Activated CD4-positive, alpha-beta T cell treated with anti-CD3 and anti-CD28 coated beads for 36 hours (primary cell): Measurements from ENCODE around the gene C1orf226. TPM values are rescaled to one million over a fixed set of nuclear protein-coding genes. Genes with fewer than 3 reads are reported as not detected.

Experiments used
- ATAC-seq: fragments of 200-7000 bp; cut with Tn5 transposase; one replicate; pipeline ENCODE4 v1.10.0; 2021; ENCODE audit warnings: mild to moderate bottlenecking, moderate library complexity
- CTCF ChIA-PET: fragments of 350-600 bp; sonication (Branson Sonifier 250); formaldehyde crosslinking; loops from one replicate; lab custom pipeline; 2021; ENCODE audit warnings: antibody characterized with exemption; lab: Charles Lee
- POLR2A ChIA-PET: fragments of 350-600 bp; sonication (Branson Sonifier 250); formaldehyde crosslinking; loops from one replicate; lab custom pipeline; 2021; ENCODE audit warnings: antibody characterized with exemption, inconsistent platforms; lab: Charles Lee
- DNase-seq: peaks from one replicate; pipeline ENCODE4 v3.0.0-alpha.2; 2020
- H3K27ac Mint-ChIP-seq: one replicate; pipeline ENCODE4 v1.8.0; 2021; ENCODE audit warnings: mixed read lengths
- H3K27me3 Mint-ChIP-seq: one replicate; pipeline ENCODE4 v1.8.0; 2021; ENCODE audit warnings: mixed read lengths
- H3K36me3 Mint-ChIP-seq: one replicate; pipeline ENCODE4 v1.8.0; 2021; ENCODE audit warnings: low read depth, mixed read lengths
- H3K4me1 Mint-ChIP-seq: one replicate; pipeline ENCODE4 v1.8.0; 2021; ENCODE audit warnings: mixed read lengths
- H3K4me3 Mint-ChIP-seq: one replicate; pipeline ENCODE4 v1.8.0; 2021; ENCODE audit warnings: mild to moderate bottlenecking, moderate library complexity, mixed read lengths
- H3K9me3 Mint-ChIP-seq: one replicate; pipeline ENCODE4 v1.8.0; 2021; ENCODE audit warnings: low read depth, mixed read lengths
- intact Hi-C, 2 experiments: fragments of 100-400 bp; cut with DNase I in 1 of 2; cut with micrococcal nuclease in 1 of 2; formaldehyde crosslinking; loops; one replicate each; pipeline versions ENCODE4 v1.14.2 to v1.15.1; 2022 to 2024; cut with DNase I, micrococcal nuclease
- total RNA-seq, 2 experiments: library from RNA; stranded (reverse); gene quantifications; one replicate each; pipeline ENCODE4 v1.2.3, GENCODE V29; 2021

Gene C1orf226
- total RNA-seq, 2 experiments from 2014 or later = 0.16 TPM

GRCh38 chr1:162366671-162367070 lies 14.9 kb upstream of the C1orf226 start:
- no peaks in the 10 kb centered on the region for H3K27me3 Mint-ChIP-seq
- CTCF ChIA-PET = interaction anchor here (0.9 to 1.4 kb wide), 3 partner anchors 9 to 111 kb away, joined by 3 to 6 read pairs (median 4); no protein-coding TSS in a partner anchor
- intact Hi-C loops = no loop called here

GRCh38 chr1:162367073-162367472 lies 14.5 kb upstream of the C1orf226 start:
- DNase-seq (no peak), ATAC-seq (no peak)
- H3K27ac Mint-ChIP-seq = no peak overlapping the region
- no peaks in the 10 kb centered on the region for H3K4me1 Mint-ChIP-seq
- no peaks in the 10 kb centered on the region for H3K36me3 Mint-ChIP-seq
- H3K9me3 Mint-ChIP-seq = no peaks in the 10 kb centered on the region
- intact Hi-C loops = no loop called here
- POLR2A ChIA-PET = no interaction called here
- H3K4me3 Mint-ChIP-seq = no peak overlapping the region
- CTCF ChIA-PET = interaction anchor here (0.5 to 1.4 kb wide), 2 partner anchors 25 to 63 kb away, joined by 3 to 4 read pairs; no protein-coding TSS in a partner anchor
- H3K27me3 Mint-ChIP-seq = no peaks in the 10 kb centered on the region

More at GRCh38 chr1:162366671-162367070, 14.9 kb upstream of the C1orf226 start:
- no peaks in the 10 kb centered on the region for H3K9me3 Mint-ChIP-seq
- ATAC-seq (no peak), DNase-seq (no peak)
- H3K27ac Mint-ChIP-seq = no peak overlapping the region
- no peaks in the 10 kb centered on the region for H3K4me1 Mint-ChIP-seq
- H3K4me3 Mint-ChIP-seq = no peak overlapping the region
- POLR2A ChIA-PET = no interaction called here
- H3K36me3 Mint-ChIP-seq = no peaks in the 10 kb centered on the region

- DNase-seq = no peak
- no peak overlapping the region for H3K4me3 Mint-ChIP-seq
- H3K4me1 Mint-ChIP-seq = no peaks in the 10 kb centered on the region
- POLR2A ChIA-PET = no interaction called here
- H3K36me3 Mint-ChIP-seq = no peaks in the 10 kb centered on the region
- no peak overlapping the region for H3K27ac Mint-ChIP-seq
- no peaks in the 10 kb centered on the region for H3K27me3 Mint-ChIP-seq
- ATAC-seq = no peak
- no peaks in the 10 kb centered on the region for H3K9me3 Mint-ChIP-seq
- intact Hi-C loops = no loop called here
- CTCF ChIA-PET = no interaction called here
These were observed 13.8 kb upstream of the C1orf226 start for GRCh38 chr1:162367772-162368171.

DNA sequence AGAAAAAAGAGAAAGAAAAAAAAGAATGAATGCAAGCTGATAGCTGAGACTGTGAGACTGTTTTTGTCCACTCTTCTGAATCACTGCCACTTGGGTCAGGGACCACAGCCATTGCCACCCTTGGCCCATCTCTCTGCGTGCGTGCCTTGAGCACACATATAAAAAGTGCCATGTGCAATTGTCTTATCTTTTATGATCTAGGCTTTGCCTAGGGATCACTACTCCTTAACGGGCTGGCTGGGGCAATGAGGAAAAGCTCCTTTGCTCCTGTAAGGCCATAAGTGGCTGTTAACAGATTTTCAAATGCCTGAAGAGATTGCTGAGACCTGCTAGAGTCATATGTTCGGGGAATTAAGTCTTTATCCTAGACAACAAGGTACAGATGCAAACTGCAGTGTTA lies 13.1 kb upstream of the C1orf226 start:
- H3K4me3 Mint-ChIP-seq = no peak overlapping the region

DNA sequence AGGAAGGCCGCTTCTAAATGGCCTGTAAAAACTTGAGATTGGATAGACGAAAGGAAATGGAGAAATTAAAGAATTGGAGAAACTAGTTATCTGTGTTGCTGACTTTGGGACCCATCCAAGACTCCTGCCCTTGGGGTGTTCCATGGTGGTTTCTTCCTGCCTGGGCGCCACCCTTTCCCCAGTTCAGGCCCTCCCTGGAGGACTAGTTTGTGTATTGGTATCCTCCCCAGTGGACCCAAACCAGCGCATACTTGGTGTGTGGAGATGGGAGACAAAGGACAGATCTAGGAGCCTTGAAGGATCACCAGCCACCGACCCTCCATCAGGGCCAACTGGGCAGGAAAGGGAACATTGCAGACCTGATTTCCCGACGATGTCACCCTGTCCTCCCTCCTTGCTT lies 12.0 kb upstream of the C1orf226 start:
- DNase-seq = no peak
- H3K27me3 Mint-ChIP-seq = no peaks in the 10 kb centered on the region
- ChIA-PET CTCF (no interaction called here), POLR2A (no interaction called here)
- H3K4me3 Mint-ChIP-seq = no peak overlapping the region
- no peak overlapping the region for H3K27ac Mint-ChIP-seq
- ATAC-seq = no peak
- H3K36me3 Mint-ChIP-seq = no peaks in the 10 kb centered on the region
- intact Hi-C loops = no loop called here
- no peaks in the 10 kb centered on the region for H3K9me3 Mint-ChIP-seq
- no peaks in the 10 kb centered on the region for H3K4me1 Mint-ChIP-seq

More for the DNA sequence above, 13.1 kb upstream of the C1orf226 start:
- intact Hi-C loops = no loop called here
- ChIA-PET CTCF (no interaction called here), POLR2A (interaction anchor here (0.7 kb wide), 1 partner anchor 331 kb away, joined by 3 read pairs; no protein-coding TSS in a partner anchor)
- Mint-ChIP-seq H3K27ac (no peak overlapping the region), H3K36me3 (no peaks in the 10 kb centered on the region), H3K9me3 (no peaks in the 10 kb centered on the region), H3K4me1 (no peaks in the 10 kb centered on the region), H3K27me3 (no peaks in the 10 kb centered on the region)
- ATAC-seq (no peak), DNase-seq (no peak)

- no peak overlapping the region for H3K4me3 Mint-ChIP-seq
- intact Hi-C loops = no loop called here
- ChIA-PET POLR2A (no interaction called here), CTCF (no interaction called here)
- no peak for ATAC-seq
- H3K4me1 Mint-ChIP-seq = no peaks in the 10 kb centered on the region
- no peaks in the 10 kb centered on the region for H3K9me3 Mint-ChIP-seq
- H3K27ac Mint-ChIP-seq = no peak overlapping the region
- no peaks in the 10 kb centered on the region for H3K27me3 Mint-ChIP-seq
- no peak for DNase-seq
- H3K36me3 Mint-ChIP-seq = no peaks in the 10 kb centered on the region
These were observed 11.4 kb upstream of the C1orf226 start for GRCh38 chr1:162370161-162370560.

GRCh38 chr1:162370721-162371120 lies 10.8 kb upstream of the C1orf226 start:
- no peak overlapping the region for H3K4me3 Mint-ChIP-seq
- no peaks in the 10 kb centered on the region for H3K9me3 Mint-ChIP-seq
- ChIA-PET POLR2A (no interaction called here), CTCF (interaction anchor here (0.8 kb wide), 1 partner anchor 20 kb away, joined by 4 read pairs; no protein-coding TSS in a partner anchor)
- intact Hi-C loops = no loop called here
- DNase-seq = no peak
- no peak overlapping the region for H3K27ac Mint-ChIP-seq
- no peaks in the 10 kb centered on the region for H3K36me3 Mint-ChIP-seq
- no peak for ATAC-seq
- H3K27me3 Mint-ChIP-seq = no peaks in the 10 kb centered on the region
- no peaks in the 10 kb centered on the region for H3K4me1 Mint-ChIP-seq

- H3K4me3 Mint-ChIP-seq = no peak overlapping the region
- H3K9me3 Mint-ChIP-seq = no peaks in the 10 kb centered on the region
- no peak for ATAC-seq
- DNase-seq = no peak
- no peaks in the 10 kb centered on the region for H3K36me3 Mint-ChIP-seq
- intact Hi-C loops = no loop called here
- POLR2A ChIA-PET = no interaction called here
- no peaks in the 10 kb centered on the region for H3K27me3 Mint-ChIP-seq
- H3K27ac Mint-ChIP-seq = no peak overlapping the region
- CTCF ChIA-PET = interaction anchor here (0.7 to 1.1 kb wide), 3 partner anchors 19 to 118 kb away, joined by 3 to 4 read pairs (median 4); no protein-coding TSS in a partner anchor
- H3K4me1 Mint-ChIP-seq = no peaks in the 10 kb centered on the region
These were observed 9.9 kb upstream of the C1orf226 start for GRCh38 chr1:162371611-162372010.

DNA sequence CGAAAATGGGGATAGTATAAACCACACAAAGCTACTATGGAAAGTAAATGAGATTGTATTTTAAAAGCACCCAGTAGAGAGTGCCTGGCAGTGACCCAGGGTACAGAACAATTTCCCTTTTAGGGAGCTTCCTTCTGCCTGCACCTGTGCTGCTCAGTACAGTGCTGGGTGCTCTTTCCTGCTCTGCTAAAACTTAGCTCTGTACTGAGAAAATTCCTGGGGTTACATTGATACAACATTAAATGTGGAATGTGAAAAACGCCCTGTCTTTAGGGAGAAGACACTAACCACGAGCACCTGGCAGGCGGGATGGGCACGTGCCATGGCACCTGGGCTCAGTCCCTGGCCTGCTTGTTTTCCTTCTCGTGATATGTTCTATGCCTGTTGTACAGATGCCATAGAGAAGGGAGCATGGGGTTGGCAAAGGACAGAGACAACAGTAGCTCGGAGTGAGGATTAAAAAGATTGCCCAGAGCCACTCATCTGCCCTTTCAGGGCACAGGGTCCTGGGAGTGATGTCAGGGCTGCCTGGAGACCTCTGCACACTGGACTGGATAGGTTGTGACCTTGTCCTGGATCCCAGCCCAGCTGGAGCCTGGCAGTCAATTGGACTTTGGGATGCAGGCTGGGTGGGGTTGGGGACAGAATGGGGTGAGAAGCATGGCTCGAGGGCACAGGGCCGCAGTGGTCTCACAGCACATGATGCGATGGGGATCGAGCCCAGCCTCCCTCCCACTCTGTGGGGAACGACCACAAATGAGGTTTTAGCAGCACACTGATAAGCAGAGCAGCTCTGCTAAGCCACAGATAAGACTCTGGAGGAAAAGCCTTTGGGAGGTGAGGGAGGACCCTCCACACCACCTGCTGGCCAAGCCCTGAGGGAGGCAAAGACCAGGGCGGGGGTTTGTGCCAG lies 9.1 kb upstream of the C1orf226 start:
- Mint-ChIP-seq H3K36me3 (no peaks in the 10 kb centered on the region), H3K4me3 (no peak overlapping the region), H3K4me1 (no peaks in the 10 kb centered on the region), H3K27me3 (no peaks in the 10 kb centered on the region), H3K27ac (no peak overlapping the region), H3K9me3 (no peaks in the 10 kb centered on the region)
- intact Hi-C loops = no loop called here
- POLR2A ChIA-PET = no interaction called here
- DNase-seq (no peak), ATAC-seq (no peak)
- CTCF ChIA-PET = interaction anchor here (0.7 to 1.1 kb wide), 3 partner anchors 23 to 468 kb away, joined by 3 to 4 read pairs (median 3); no protein-coding TSS in a partner anchor

GRCh38 chr1:162373072-162373427 lies 8.5 kb upstream of the C1orf226 start:
- ATAC-seq = no peak
- H3K36me3 Mint-ChIP-seq = no peaks in the 10 kb centered on the region
- H3K4me1 Mint-ChIP-seq = no peaks in the 10 kb centered on the region
- no peaks in the 10 kb centered on the region for H3K27me3 Mint-ChIP-seq
- ChIA-PET POLR2A (no interaction called here), CTCF (no interaction called here)
- H3K27ac Mint-ChIP-seq = no peak overlapping the region
- H3K9me3 Mint-ChIP-seq = no peaks in the 10 kb centered on the region
- no peak for DNase-seq
- intact Hi-C loops = no loop called here
- no peak overlapping the region for H3K4me3 Mint-ChIP-seq

DNA sequence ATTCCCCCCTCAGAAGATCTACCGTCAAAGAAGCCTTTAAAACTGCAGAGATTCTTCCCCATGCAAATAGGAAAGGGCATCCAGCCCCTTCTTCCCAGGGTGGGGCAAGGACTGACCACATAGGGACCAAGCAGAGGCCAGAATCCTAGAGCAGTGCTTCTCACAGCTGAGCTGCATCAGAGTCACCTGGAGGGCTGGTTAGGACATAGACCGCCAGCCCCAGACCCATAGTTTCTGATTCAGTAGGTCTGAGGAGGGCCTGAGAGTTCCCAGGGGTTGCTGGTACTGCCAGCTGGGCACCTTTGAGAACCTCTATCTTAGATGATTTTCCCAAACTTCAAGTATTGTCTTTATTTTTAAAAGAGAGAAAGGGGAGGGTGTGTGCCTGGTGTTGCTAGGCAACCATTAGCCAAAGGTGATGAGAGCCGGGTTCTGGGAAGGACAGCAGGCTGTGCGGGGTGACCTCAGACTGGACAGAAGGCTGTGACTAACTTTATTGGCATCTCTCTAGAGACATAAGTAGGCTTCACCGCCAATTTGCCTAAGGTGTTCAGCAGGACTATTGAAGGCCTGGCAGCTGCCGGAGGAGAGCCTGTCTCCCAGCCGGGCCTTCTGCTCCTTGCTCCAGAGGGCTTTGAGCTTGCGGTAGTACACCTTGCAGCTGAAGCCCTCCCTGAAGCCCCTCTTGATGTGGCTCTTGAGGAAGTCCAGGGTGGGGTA lies 7.8 kb upstream of the C1orf226 start:
- Mint-ChIP-seq H3K36me3 (no peaks in the 10 kb centered on the region), H3K9me3 (no peaks in the 10 kb centered on the region), H3K27me3 (no peaks in the 10 kb centered on the region), H3K27ac (no peak overlapping the region), H3K4me1 (no peaks in the 10 kb centered on the region), H3K4me3 (no peak overlapping the region)
- POLR2A ChIA-PET = no interaction called here
- CTCF ChIA-PET = no interaction called here
- DNase-seq (no peak), ATAC-seq (no peak)
- intact Hi-C loops = no loop called here
